Prostate gland (tissue), 2 donors: Measurements from ENCODE around the gene PNLIP.

Source experiments
- POLR2A ChIP-seq: fragments of 450-650 bp; IDR thresholded peaks from one replicate; pipeline ENCODE4 v1.6.1; 2016; ENCODE audit warnings: antibody characterized with exemption, mild to moderate bottlenecking
- POLR2AphosphoS5 ChIP-seq: sonication (generic); formaldehyde crosslinking; IDR thresholded peaks from one replicate; pipeline ENCODE4 v1.6.1; 2017; ENCODE audit warnings: antibody characterized with exemption
- TF ChIP-seq, protein P1 (sequence below), 4 experiments: fragments of 200-600 bp in 2 of 4; fragments of 450-650 bp in 2 of 4; sonication (generic) in 2 of 4; IDR thresholded peaks; 1 replicate in 3 of 4; 2 replicates in 1 of 4; pipeline ENCODE4 v1.5.1; 2016 to 2019; ENCODE audit warnings: antibody characterized with exemption in 4 of 4, mild to moderate bottlenecking in 2 of 4, moderate library complexity in 2 of 4

DNA sequence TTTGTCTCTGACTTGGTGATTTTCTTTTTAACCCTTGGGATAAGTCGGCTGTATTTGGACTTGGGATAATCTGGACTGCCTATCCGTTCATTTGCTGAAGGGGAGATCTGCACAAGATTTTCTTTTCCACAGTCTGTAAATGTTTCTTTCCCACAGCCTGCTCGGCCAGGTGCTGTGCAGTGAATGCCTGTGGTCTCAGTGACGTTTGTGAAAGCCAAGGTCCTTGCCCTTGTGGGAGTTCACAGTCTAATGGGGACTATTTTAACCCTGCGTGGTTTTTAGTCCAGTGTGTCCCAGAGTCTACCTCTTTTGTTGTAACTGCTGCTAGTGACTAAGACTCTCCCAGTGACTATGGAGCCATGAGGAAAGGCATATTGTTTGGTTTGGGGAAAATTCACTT, 8.9 kb downstream of the PNLIP start:
- TF ChIP-seq, protein P1, sequence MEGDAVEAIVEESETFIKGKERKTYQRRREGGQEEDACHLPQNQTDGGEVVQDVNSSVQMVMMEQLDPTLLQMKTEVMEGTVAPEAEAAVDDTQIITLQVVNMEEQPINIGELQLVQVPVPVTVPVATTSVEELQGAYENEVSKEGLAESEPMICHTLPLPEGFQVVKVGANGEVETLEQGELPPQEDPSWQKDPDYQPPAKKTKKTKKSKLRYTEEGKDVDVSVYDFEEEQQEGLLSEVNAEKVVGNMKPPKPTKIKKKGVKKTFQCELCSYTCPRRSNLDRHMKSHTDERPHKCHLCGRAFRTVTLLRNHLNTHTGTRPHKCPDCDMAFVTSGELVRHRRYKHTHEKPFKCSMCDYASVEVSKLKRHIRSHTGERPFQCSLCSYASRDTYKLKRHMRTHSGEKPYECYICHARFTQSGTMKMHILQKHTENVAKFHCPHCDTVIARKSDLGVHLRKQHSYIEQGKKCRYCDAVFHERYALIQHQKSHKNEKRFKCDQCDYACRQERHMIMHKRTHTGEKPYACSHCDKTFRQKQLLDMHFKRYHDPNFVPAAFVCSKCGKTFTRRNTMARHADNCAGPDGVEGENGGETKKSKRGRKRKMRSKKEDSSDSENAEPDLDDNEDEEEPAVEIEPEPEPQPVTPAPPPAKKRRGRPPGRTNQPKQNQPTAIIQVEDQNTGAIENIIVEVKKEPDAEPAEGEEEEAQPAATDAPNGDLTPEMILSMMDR (IDR thresholded peaks at IDR 0.05): no peak
- TF ChIP-seq POLR2AphosphoS5: no peak
- no peak for TF ChIP-seq POLR2A
